HG03135 (cell line): ENCODE measurements around the gene SPATS2L.
A peak's percentile ranks its signal among the peaks of the same experiment; 100 is the strongest.

Source experiments
- ATAC-seq: cut with Tn5 transposase; IDR thresholded peaks from one replicate; pipeline ENCODE4 v1.9.1; 2021; ENCODE audit warnings: mild to moderate bottlenecking, moderate library complexity; ENCODE audit not compliant: unreplicated experiment

SPATS2L gene

GRCh38 chr2:200306196-200306930, at the start of gene SPATS2L:
TSS of gene SPATS2L (plus strand) at chr2:200306693. CDS start at chr2:200389245, 82,552 bp downstream.
- peak; percentile 67 for ATAC-seq

GRCh38 chr2:200257570-200257969, 48.9 kb upstream of the SPATS2L start:
- no peak for ATAC-seq

- no peak for ATAC-seq
Measured at GRCh38 chr2:200258081-200258480, 48.4 kb upstream of the SPATS2L start.

GRCh38 chr2:200258881-200259576, 47.5 kb upstream of the SPATS2L start:
- ATAC-seq: no peak

GRCh38 chr2:200259577-200259957, 46.9 kb upstream of the SPATS2L start:
- no peak for ATAC-seq

- ATAC-seq: no peak
Measured at GRCh38 chr2:200262047-200262446, 44.4 kb upstream of the SPATS2L start.

- ATAC-seq: no peak
Measured at GRCh38 chr2:200263279-200263678, 43.2 kb upstream of the SPATS2L start.

GRCh38 chr2:200264631-200265030, 41.9 kb upstream of the SPATS2L start:
- ATAC-seq: no peak

- ATAC-seq: no peak
Measured at GRCh38 chr2:200266406-200266805, 40.1 kb upstream of the SPATS2L start.

GRCh38 chr2:200267350-200267749, 39.1 kb upstream of the SPATS2L start:
- ATAC-seq: no peak

- ATAC-seq: no peak
Measured at GRCh38 chr2:200270732-200271131, 35.8 kb upstream of the SPATS2L start.

- ATAC-seq: no peak
Measured at GRCh38 chr2:200272320-200272719, 34.2 kb upstream of the SPATS2L start.

- no peak for ATAC-seq
Measured at GRCh38 chr2:200274116-200275075, 32.1 kb upstream of the SPATS2L start.

- no peak for ATAC-seq
Measured at GRCh38 chr2:200275295-200276013, 31.0 kb upstream of the SPATS2L start.

- ATAC-seq: no peak
Measured at GRCh38 chr2:200276472-200276871, 30.0 kb upstream of the SPATS2L start.

- no peak for ATAC-seq
Measured at GRCh38 chr2:200278694-200279316, 27.7 kb upstream of the SPATS2L start.

- no peak for ATAC-seq
Measured at GRCh38 chr2:200279857-200280256, 26.6 kb upstream of the SPATS2L start.

- no peak for ATAC-seq
Measured at GRCh38 chr2:200286578-200286977, 19.9 kb upstream of the SPATS2L start.

- no peak for ATAC-seq
Measured at GRCh38 chr2:200288670-200289429, 17.6 kb upstream of the SPATS2L start.
